ENCODE results near the gene RPP25L.

DNA sequence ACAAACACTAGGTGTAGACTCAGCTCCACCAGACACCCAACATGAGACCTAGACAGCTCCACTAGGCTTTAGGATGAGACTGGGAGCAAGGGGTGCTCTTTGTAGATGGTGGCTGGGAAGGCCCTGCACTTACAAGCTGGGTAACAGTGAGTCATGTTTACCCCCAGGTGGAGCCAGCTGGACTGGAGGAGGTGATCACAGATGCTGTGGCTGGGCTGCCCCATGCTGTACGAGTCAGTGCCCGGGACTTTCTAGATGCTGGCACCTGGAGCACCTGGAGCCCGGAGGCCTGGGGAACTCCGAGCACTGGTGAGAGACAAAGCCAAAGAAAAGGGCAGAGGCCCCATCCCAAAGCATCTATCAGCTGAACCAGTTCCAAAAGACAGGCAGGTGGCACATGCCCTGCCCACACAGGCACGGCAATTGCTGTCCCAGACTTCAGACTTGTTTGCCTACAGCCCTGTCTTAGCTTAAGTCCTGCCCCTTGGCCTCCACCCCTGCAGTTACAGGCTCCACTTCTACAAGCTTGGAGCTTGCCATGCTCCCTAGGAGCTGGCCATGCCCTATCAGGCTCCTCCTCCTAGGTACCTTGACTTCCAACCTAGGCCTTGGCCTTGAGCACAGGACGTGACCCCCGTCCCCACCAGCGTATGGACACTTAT lies 47.8 kb upstream of the RPP25L start:
- TF ChIP-seq SP1 (IDR thresholded peaks at IDR 0.05; ENCODE audit: low read depth, low read length): no peak
- TF ChIP-seq, protein P1, sequence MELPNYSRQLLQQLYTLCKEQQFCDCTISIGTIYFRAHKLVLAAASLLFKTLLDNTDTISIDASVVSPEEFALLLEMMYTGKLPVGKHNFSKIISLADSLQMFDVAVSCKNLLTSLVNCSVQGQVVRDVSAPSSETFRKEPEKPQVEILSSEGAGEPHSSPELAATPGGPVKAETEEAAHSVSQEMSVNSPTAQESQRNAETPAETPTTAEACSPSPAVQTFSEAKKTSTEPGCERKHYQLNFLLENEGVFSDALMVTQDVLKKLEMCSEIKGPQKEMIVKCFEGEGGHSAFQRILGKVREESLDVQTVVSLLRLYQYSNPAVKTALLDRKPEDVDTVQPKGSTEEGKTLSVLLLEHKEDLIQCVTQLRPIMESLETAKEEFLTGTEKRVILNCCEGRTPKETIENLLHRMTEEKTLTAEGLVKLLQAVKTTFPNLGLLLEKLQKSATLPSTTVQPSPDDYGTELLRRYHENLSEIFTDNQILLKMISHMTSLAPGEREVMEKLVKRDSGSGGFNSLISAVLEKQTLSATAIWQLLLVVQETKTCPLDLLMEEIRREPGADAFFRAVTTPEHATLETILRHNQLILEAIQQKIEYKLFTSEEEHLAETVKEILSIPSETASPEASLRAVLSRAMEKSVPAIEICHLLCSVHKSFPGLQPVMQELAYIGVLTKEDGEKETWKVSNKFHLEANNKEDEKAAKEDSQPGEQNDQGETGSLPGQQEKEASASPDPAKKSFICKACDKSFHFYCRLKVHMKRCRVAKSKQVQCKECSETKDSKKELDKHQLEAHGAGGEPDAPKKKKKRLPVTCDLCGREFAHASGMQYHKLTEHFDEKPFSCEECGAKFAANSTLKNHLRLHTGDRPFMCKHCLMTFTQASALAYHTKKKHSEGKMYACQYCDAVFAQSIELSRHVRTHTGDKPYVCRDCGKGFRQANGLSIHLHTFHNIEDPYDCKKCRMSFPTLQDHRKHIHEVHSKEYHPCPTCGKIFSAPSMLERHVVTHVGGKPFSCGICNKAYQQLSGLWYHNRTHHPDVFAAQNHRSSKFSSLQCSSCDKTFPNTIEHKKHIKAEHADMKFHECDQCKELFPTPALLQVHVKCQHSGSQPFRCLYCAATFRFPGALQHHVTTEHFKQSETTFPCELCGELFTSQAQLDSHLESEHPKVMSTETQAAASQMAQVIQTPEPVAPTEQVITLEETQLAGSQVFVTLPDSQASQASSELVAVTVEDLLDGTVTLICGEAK (IDR thresholded peaks at IDR 0.05; ENCODE audit: borderline replicate concordance): no peak

Data from GM12878 (cell line).